HG02588 (cell line): Measurements from ENCODE around the gene LSM5.

Source experiments
- ATAC-seq: cut with Tn5 transposase; IDR thresholded peaks from one replicate; pipeline ENCODE4 v1.9.1; 2021; ENCODE audit warnings: mild to moderate bottlenecking, moderate library complexity; ENCODE audit not compliant: unreplicated experiment

Gene LSM5

GRCh38 chr7:32462977-32463376, 27.2 kb downstream of the LSM5 start:
- no peak for ATAC-seq

DNA sequence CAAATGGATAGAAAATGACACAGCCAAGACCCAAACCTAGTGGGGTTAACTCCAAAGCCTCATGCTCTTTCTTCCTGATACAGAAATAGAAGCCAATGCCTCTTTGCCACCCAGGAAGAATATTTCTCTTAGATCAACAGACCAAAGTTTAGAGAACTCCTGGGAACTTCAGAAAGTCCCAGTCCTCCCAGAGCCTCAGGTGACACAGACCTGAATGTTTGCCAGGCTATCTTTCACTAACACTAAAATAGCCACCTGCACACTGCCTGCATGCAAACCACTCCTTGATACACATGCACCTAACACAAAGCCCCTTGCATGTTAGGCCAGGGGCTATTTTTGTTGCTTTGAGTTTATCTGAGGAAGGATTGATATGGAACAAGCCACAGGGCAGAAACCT, 27.7 kb downstream of the LSM5 start:
- no peak for ATAC-seq

DNA sequence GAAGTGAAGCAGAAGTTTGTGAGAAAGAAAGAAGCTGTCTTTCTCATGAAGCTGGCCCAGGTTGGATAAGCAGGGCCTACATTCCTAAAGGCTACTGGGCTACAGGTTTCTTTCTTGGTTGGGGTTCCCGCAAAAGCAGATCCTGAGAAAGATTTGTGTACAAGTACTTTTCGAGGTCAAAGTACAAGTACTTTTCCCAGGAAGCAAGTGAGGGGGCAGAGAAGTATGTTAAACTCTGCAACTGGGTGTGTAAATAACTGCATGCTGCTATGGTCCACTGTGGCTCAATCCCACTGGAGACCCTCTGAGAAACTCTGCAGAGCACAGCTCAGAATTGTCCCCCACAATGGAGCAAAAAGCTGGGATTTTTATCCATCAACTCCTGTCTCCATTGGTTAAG, 28.7 kb downstream of the LSM5 start:
- no peak for ATAC-seq

DNA sequence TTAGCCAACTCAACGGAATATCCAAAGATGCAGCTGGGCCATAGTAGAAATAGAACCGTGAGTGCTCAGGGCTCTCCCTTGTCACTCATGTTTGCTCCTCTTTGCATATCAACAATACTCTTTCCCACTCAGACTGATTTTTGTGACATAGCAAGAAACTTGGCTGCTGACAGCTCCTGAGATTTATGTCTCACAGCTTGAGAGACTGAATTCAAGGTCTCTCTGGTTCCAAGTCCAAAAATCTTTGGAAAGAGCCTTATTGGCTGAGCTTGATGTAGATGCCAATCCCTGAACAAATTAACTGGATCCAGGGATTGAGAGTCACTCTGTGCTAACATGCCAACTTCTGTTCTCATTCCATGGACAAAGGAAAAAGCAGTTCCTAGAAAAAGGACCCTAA, 30.4 kb downstream of the LSM5 start:
- ATAC-seq, result no peak

DNA sequence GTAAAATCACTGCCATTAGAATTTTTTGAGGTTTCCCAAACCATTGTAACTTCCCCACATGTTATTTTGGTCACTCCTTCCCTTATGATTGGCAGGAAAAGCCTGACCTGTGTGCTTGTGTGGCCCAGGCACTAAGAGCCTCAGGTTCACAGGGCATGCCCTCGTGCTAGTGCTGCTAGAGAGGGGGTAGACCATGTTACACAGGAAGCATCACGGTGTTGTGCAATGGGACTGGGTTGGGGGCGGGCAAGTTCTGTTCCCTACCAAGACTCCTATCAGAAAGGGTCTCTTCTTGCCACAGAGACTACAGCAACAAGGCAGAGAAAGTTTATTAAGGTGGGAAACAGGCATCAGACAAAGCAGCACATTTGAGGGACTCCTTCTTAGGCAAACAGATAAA, 32.2 kb downstream of the LSM5 start:
- ATAC-seq, result no peak

- no peak for ATAC-seq
Measured at GRCh38 chr7:32453341-32454011, 36.7 kb downstream of the LSM5 start.

DNA sequence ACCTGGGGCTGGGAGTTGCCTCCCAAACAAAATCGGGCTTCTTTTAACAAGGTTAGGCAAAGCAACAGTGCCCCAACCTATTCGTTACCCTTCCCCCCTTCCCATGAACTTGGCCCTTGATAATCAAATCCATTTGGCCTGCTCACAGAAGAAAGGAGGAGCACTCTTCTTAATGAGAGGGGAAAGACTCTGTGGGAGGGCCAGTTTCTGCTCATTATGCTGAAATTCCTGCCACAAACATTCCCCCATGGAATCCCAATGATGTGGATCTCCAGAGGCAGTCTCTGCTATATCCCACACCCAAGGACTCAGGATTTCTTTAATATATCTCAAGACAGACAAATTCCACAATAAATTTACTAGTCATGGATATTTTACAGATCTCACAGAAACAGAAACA, 43.0 kb downstream of the LSM5 start:
- ATAC-seq, result no peak

DNA sequence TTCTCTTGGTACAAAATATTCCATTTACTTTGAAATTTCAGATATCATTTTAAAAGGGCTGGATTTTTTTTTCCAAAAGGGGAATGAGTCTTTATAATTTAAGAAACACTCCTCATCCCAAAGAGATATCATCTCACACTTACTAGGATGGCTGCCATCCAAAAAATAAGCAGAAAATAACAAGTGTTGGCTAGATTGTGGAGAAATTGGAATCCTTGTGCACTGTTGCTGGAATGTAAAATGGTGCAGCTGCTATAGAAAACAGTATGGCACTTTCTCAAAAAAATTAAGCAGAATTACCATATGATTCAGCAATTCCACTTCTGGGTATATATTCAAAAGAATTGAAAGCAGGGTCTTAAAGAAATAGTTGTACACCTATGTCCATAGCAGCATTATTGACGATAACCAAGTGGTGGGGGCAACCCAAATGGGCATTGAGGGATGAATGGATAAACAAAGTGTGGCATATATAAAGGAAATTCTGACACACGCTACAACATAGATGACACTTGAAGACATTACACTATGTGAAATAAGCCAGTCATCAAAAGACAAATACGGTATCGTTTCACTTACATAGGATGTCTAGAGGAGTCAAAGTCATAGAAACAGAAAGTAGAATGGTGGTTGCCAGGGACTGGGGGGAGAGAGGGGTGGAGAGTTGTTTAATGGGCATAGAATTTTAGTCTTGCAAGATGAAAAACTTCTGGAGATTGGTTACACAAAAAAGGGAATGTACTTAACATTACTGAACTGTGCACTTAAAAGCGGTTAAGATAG, 53.8 kb downstream of the LSM5 start:
- no peak for ATAC-seq
